Measurements from ENCODE around the gene MEFV. TPM values are rescaled to one million over a fixed set of nuclear protein-coding genes. Genes with fewer than 3 reads are reported as not detected.

Gene MEFV
- total and polyA plus RNA-seq, 2 of the 13 experiments (the other 11 are each of a cell fraction or from before 2014, with no cell fraction given) = 0.22 TPM; not detected in 1

GRCh38 chr16:3234857-3235561, 21.4 kb downstream of the MEFV start, which contains the start of gene ZNF200:
TSS of gene ZNF200 (minus strand) at chr16:3235158. CDS start at chr16:3233755, 1,403 bp downstream.
- peak; percentile 91 for DNase-seq (ENCODE audit: low spot score)
- peak; percentile 67 for FAIRE-seq
- Histone ChIP-seq H3K79me2 (ENCODE audit: insufficient read depth, low read length) (peaks cover 16% of the 10 kb centered on the region), H3K27ac (ENCODE audit: extremely low read length, insufficient read depth, low read length) (peak within 1 kb of the TSS; percentile 91), H3K4me1 (ENCODE audit: insufficient read depth, low read length) (peaks cover 24% of the 10 kb centered on the region), H4K20me1 (ENCODE audit: insufficient read depth, low read length) (no peaks in the 10 kb centered on the region), H3K36me3 (replicated peaks in 1 of 2; ENCODE audit: control insufficient read depth in 1 of 2, insufficient read depth in 2 of 2, low read length in 2 of 2) (peaks cover 7 to 29% of the 10 kb centered on the region in 2 experiments; a peak in 4 of 5 replicates), H3K27me3 (ENCODE audit: control insufficient read depth in 1 of 2, insufficient read depth in 2 of 2, low read length in 2 of 2) (no peaks in the 10 kb centered on the region; a peak in 1 of 5 replicates), H3K9ac (ENCODE audit: insufficient read depth, low read depth, low read length) (peak within 1 kb of the TSS; percentile 87), H2AFZ (ENCODE audit: low read length) (peak within 1 kb of the TSS; percentile 97), H3K9me3 (ENCODE audit: low read length) (no peaks in the 10 kb centered on the region), H3K4me2 (ENCODE audit: low read depth, low read length) (peak within 1 kb of the TSS; percentile 94), H3K4me3 (replicated peaks in 1 of 3; ENCODE audit: insufficient read depth in 1 of 3, low read depth in 2 of 3, low read length in 3 of 3) (peak within 1 kb of the TSS; percentile 86 to 99 (median 98))
- in situ Hi-C loops (cut with HindIII; ENCODE audit: extremely low pct_ligation_motif_present, low pct_unique_long_range_greater_than_20kb) (no loop called here), intact Hi-C loops (cut with micrococcal nuclease; ENCODE audit: unreplicated experiment) (no loop called here)
- ATAC-seq = peak; percentile 97
- POLR2A ChIA-PET = interaction anchor here (0.7 to 2.3 kb wide), 3 partner anchors 11 to 29 kb away, joined by 3 to 13 read pairs (median 11); no protein-coding TSS in a partner anchor
- WGBS (ENCODE audit: low lambda C conversion rate) = no CpG with 5 or more reads among the region's 59 CpGs
- no TSS peak for BruUV-seq (replicated peaks)
- CTCF ChIA-PET (ENCODE audit: low intra/inter-chr PET ratio, low total read pairs) = no interaction called here
- TF ChIP-seq FOXP4 (CRISPR knock-in tag; IDR thresholded peaks at IDR 0.05) (0 out of 2 replicates have a peak, but pooled peaks have one; percentile 16), MXI1 (IDR thresholded peaks at IDR 0.05; ENCODE audit: borderline replicate concordance, low read depth, low read length) (peak; percentile 69; the same call in 1 of the 3 replicates), ONECUT2 (CRISPR knock-in tag; IDR thresholded peaks at IDR 0.05) (no peak), ZNF766 (CRISPR knock-in tag; IDR thresholded peaks at IDR 0.05; ENCODE audit: borderline replicate concordance) (peak; percentile 72; the same call in 1 of the 2 replicates), ZNF781 (CRISPR knock-in tag; IDR thresholded peaks at IDR 0.05; ENCODE audit: borderline replicate concordance, not compliant biosample characterization) (peak; percentile 37), FOXA1 (IDR thresholded peaks at IDR 0.05) (no peak), FOXA1 (CRISPR knock-in tag; IDR thresholded peaks at IDR 0.05) (no peak), MAX (IDR thresholded peaks at IDR 0.05) (peak; percentile 69; the same call in 1 of the 2 replicates), DNMT3B (CRISPR knock-in tag; conservative IDR thresholded peaks at IDR 0.05) (0 out of 2 replicates have a peak, but pooled peaks have one; percentile 60), SMAD1 (CRISPR knock-in tag; IDR thresholded peaks at IDR 0.05; ENCODE audit: borderline replicate concordance, low read depth) (0 out of 2 replicates have a peak, but pooled peaks have one; percentile 34), HNRNPH1 (optimal IDR thresholded peaks at IDR 0.05; ENCODE audit: low read depth, low read length) (no peak), NPAS2 (CRISPR knock-in tag; IDR thresholded peaks at IDR 0.05; ENCODE audit: borderline replicate concordance) (no peak), DRAP1 (CRISPR knock-in tag; IDR thresholded peaks at IDR 0.05) (peak; percentile 79), ZNF337 (CRISPR knock-in tag; IDR thresholded peaks at IDR 0.05; ENCODE audit: borderline replicate concordance, low read depth) (no peak), ZNF780A (CRISPR knock-in tag; IDR thresholded peaks at IDR 0.05) (no peak), ATF2 (CRISPR knock-in tag; IDR thresholded peaks at IDR 0.05) (peak; percentile 76), ZBTB3 (CRISPR knock-in tag; IDR thresholded peaks at IDR 0.05; ENCODE audit: borderline replicate concordance, low read depth) (no peak), ZNF772 (CRISPR knock-in tag; IDR thresholded peaks at IDR 0.05) (no peak)
